NCI-H2029 (cell line): Measurements from ENCODE around the gene OPA1.

Source experiments
- DNase-seq: peaks from one replicate; lab custom pipeline; 2025; lab: John Stamatoyannopoulos, UW

The OPA1 gene

DNA sequence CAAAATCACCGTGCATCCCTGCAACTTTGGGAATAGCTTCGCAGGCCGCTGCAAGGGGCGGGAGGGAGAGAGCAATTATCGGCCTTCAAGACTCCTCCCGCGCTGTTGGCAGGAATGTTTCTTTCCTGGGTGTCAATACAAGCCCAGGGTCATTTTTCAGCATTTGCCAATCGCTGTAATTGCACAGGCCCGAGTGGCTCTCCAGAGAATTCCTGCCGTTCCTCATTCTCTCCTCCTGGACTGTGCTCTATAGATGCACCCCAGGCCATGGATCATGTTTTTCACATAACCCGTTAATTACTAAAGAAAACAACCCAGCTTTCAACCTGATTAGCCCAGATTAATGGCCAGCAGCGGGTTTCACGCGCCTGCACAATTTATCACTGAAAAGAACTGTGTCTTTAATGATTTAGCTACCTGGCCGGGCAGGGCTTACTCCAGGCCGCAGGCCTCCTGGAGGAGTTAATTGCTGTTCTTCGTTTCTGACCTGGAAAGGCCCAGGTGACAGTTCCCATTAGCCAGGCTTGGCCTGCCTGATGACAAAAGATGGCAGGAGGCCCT is 144.3 kb downstream of the OPA1 start:
- no peak for DNase-seq

DNA sequence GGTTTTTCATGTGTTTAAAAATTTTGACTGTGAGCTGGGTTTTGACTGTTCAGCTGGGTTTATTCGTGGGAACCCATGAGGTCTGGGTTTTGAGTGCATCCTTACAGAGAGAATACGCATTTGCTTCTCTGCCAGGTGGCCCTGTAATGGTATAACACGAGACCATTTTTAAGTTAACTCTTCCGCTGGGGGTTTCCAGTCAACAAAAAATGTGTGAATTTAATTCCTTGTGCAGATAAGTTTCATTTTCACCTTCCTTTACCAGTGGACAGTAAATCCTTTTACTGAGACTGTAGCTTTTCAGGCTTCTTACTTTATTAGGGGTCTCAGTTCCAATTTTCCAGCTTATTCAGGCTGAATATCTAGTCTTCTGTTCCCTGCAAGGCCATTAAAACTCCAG is 149.6 kb downstream of the OPA1 start:
- DNase-seq: peak; percentile 33

DNA sequence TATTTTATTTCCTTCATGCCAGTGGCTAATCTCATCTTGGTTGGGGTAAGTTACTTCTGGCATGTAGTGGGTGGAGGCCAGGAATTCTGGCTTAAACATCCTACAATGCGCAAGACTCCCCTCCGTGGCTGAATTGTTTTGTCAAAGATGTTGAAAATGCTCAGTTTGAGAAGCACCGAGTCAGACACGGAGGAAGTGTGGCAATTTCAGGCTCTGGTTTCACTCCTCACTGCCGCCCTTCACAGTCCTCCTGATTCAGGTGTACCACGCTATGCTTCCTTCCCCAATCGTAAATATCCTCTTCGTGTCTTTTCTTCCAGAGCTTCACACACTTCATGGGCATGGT is 150.7 kb downstream of the OPA1 start:
- DNase-seq: peak; percentile 94

GRCh38 chr3:193744048-193744821 is 151.2 kb downstream of the OPA1 start:
- DNase-seq: peak; percentile 99

DNA sequence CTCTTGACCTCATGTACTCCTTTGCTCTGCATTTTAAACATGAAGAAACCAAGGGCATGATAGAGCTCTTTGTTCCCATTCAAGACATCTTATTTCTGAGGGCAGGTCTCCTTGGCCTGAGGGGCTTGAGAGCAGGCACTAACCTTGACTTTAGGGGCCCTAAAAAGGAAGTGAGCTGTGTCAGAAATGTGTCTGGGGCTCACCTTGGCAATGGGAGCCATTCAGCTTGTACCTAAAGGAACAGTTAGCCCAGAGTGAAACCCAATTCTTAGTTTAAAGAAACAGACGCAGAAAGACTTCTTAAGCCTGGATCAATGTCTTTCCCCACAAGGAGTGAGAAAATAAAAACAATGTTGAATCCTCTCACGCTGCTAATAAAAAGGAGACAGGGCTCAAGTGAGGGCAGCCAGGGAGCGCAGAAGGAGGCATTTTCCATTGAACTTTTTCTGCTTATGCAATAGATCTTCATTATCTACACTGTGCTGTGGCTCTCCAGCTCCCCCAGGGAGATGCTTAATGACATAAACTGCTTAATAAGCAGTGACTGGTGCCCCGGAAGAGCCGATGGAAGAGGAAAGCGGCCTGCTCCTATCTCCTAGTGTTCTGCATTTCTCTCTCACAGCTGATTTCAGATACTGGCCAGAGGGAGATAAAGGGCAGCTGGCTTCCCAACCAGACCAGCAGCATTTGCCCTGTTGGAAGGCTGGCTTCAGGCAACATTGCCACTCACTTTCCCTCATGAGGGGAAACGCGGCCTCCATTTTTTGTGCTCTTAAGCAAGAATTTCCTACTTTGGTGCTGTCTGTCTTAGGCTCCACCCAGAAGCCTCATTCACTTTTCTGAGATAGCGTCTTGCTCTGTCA is 152.0 kb downstream of the OPA1 start:
- DNase-seq: peak; percentile 25

DNA sequence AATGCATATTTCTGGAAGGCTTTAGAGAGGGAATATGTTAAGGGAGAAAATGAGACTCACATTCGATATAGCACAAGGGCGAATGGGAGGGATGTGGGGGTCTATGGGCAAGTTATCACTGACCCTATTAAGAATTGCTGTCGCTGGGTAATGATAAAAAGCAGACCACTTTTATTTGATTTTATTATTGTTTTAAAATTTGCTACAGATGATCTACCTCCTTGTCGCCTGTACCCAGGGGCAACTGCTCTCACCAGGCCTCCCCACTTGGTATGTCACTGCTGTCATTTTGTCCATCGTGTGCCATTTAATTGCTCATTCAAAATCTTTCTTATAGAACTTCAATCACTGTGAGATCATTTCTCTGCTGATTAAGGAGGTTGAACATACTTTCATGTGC is 153.8 kb downstream of the OPA1 start:
- DNase-seq: no peak
